Measurements from ENCODE around the gene FSCN2.

FSCN2 gene

DNA sequence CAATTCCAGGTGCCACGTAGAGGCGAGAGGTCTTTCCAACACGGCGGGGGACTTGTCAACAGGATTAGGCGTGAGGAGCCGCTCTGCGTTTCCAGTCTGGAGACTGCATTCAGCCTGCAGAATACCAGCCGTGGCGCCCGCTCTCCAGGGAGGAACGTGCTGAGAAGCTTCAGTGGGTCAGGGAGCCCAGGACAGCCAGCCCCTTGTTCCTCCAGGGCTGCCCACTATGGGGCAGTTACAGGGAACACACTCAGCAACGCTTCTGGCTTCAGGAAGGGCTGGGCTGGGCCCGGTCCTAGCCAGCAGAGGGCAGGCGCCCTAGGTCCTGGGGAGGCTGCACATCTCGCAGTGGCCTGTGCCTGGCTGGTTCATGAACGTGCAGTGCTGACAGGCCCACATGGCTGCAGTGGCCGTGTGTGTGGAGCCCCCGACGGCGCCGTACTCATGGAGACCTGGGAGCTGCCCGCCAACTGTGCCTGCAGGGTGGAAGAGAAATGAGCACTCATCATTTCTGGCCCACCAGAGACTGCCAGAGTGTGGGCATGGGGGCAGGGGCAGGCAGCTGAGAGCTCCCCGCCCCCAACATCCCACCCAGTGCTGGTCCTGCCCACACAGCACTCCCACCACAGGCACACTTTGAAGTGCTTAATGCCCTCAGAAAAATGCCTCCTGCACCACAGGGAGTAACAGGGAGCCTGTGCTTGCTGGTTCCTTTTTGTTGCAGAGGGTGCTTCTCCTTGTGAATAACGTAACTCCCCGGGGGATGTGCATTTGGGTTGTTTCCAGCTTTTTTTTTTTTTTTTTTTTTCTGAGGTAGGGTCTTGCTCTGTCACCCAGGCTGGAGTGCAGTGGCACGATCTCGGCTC, 31.0 kb downstream of the FSCN2 start:
- peak; percentile 81 for DNase-seq

DNA sequence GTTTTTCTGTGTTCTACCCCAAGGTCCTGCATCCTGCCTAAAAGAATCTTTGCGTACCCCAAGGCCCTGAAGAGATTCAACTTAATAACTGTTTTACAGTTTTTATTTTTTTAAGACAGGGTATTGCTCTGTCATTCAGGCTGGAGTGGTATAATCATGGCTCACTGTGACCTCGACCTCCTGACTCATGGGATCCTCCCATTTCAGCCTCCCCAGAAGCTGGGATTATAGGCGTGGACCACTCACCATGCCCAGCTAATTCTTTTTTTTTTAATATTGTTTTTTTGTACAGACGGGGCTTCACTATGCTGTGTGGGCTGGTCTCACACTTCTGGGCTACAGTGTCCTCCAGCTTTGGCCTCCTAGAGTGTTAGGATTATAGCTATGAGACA, 33.3 kb downstream of the FSCN2 start:
- DNase-seq: no peak

DNA sequence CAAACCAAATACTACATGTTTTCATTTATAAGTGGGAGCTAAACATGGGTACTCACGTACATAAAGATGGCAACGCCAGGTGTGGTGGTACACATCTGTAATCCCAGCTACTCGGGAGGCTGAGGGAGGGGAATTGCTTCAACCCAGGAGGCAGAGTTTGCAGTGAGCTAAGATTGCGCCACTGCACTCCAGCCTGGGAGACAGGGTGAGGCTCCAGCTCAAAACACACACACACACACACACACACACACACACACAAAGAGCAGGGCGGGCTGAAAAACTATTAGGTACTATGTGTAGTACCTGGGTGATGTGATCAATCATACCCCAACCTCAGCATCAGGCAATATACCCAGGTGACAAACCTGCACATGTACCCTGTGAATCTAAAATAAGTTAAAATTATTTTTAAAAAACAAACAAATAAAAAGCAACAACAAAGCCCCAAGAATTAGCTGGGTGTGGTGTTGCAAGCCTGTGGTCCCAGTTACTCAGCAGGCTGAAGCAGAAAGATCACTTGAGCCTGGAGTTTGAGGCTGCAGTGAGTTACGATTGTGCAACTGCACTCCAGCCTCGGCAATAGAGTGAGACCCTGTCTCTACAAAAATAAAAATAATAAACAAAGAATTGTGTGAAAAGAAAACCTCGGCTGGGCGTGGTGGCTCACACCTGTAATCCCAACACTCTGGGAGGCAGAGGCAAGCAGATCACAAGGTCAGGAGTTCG, 35.8 kb downstream of the FSCN2 start:
- DNase-seq: no peak

DNA sequence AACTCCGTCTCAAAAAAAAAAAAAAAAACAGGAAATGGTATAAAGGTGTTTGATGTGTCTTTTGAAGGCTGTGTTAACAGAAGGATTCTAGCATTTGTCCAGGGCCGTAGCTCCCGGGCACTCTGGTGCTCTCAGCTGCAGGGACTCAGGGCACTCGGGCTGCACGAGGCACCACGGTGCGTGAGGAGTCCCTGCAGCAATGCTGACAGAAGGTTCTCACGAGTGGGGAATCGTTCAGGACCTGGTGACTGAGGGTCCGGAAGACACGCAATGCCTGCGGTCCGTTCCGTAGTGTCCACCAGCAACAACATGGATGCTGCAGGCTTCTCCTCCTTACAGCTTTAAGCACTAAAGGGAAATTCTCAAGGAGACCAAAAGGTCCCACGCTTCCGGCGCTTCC, 36.6 kb downstream of the FSCN2 start:
- no peak for DNase-seq

DNA sequence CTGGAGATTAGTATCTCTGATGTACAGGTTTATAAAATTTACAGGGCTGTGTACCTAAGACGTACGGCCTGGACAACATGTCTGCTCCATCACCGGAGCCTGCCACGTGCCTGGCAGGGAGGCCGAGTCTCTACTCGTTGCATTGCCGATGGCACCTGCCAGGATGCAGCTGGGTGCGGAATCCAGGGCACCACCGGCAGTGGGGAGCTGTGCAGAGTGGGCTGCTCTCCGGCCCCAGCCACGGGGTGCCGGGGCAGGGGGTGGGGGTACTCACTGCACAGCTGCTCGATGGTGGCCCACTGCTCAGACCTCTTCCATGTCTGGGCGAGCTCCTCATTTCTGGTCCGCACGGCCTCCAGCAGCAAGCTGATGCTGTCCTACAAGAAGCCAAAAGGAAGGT, 37.1 kb downstream of the FSCN2 start:
- no peak for DNase-seq

DNA sequence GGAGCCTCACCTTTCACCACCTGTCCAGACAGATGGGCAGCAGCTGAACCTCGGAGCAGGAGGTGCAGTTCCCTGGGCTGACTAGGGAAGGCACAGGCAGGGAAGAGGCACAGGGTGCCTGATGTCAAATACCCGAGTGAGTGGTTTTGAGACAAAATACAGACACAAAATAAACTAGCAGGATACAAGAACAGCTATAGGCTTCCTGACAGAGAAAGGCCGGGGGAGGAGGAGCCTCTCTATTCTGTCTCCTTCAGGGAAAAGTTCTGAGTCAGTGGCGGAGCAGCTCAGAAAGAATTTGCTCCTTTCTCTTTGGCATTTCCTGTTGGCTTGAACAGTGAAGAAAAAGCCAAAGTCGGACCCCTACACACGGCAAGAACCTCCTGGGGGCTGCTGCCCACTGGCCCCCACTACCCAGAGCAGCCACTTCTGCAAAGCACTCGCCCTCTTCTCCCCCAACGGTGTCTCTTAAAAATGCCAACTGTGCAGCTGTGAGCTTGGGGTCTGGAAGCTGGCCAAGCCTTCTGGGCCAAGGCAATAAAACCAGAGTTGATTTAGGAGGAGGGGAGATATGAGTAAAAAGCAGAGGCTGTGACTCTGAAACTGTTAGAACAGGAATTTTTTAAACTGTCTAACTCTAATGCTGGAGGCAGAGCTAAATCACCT, 38.4 kb downstream of the FSCN2 start:
- peak; percentile 89 for DNase-seq

DNA sequence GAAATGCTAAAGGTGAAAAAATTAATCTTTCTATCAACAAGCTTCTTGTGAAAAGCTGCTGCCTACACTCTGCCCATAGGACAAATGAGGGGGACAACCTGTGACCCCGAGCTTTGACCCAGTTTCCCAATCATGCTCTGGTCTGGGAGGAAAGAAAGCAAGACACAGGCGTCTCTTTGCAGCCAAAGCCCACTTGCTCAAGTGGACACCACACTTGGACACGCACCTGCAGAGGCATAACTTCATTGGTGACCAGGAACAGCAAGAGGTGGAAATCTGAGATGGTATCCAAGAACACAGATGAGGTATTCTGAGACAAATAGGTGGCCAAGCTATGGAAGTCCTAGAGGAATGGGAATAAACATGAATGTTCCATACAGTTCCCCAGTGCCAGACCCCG, 39.0 kb downstream of the FSCN2 start:
- no peak for DNase-seq

DNA sequence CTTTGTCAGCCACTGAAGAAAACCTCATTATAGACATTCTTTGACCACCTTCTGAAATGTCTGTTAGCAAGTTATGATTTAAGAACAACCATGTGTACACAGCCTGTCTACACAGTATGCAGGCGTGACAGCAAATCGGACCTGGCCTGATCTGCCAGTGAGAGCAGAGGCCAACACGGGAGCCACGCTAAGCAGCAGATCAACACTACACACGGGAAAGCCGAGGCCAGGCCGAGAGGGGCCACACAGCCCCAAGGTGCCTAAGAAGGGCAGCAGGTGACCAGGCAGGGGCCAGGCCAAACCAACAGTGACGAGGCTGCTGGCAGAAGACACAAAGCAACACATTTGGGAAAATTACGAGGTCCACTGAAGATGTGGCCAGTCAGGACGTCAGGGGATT, 40.2 kb downstream of the FSCN2 start:
- no peak for DNase-seq

DNA sequence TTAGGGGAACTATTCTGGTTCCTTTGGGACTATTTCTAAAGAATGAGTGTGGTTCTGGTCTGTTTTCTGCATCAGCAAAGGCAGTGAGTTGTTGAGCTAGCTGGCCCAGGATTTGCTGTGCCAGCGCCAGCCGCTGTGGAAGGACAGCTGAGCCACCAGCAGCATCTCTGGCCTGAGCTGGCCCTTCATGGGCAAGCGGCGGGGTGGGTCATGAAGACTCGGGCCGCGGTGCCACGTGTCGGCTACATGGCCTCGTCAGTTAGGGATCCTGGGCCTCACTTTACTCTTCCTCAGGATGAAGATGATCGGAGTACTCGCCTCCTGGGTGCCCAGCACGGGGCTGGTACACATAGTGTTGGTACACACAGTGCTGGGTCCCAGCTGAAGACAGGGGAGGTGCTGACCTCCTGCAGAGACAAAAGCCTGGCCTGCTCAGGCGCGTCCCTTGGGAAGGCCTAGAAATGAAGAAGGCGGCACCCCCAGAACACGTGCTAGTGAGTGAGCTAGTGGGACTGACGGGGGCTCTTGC, 41.9 kb downstream of the FSCN2 start:
- no peak for DNase-seq

DNA sequence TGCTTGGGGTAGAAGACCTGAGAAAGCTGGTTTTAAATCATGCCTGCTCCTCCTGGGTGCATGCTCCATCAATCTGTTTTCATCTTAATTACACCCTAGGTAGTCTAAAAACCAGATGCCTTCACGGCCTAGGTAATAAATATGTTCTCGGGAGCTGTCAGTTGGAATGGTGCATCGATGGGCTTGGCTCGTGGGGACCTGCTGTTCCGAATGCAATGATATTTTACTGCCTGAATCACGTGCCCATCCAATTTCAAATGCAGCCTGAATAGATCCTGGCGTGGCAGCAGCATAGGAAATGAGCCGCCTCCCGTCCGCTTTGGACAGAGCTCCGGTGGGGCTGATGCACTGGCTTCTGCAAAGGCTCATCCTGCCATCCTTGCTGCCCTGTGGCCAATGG, 42.8 kb downstream of the FSCN2 start:
- DNase-seq: no peak

DNA sequence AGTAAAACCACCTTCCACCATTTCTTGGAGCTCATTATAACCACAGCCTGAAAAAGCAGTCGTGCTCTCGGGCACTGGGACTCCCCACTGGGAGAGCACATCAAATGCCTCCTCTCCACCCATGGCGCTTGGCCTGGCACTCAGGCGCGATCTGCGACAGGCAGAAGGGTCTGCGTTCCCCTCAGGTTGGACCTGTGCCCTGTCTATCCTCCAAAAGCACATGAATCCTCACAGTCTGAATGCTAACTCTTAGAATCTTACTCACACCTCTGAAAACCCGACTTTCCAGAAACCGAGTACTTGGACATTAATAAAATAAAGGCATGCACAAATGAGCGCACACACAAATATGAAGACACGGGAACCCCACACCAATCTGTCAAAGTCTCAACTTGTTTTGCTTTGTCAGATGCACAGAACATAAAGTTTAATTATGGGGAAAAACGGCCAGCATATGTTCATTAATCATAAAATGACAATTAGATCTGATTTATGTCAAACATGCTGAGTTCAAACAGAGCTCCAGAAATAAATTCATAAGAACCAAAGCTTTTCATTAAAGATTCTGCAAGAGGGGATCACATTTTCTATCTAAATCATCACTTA, 44.5 kb downstream of the FSCN2 start:
- DNase-seq: no peak

DNA sequence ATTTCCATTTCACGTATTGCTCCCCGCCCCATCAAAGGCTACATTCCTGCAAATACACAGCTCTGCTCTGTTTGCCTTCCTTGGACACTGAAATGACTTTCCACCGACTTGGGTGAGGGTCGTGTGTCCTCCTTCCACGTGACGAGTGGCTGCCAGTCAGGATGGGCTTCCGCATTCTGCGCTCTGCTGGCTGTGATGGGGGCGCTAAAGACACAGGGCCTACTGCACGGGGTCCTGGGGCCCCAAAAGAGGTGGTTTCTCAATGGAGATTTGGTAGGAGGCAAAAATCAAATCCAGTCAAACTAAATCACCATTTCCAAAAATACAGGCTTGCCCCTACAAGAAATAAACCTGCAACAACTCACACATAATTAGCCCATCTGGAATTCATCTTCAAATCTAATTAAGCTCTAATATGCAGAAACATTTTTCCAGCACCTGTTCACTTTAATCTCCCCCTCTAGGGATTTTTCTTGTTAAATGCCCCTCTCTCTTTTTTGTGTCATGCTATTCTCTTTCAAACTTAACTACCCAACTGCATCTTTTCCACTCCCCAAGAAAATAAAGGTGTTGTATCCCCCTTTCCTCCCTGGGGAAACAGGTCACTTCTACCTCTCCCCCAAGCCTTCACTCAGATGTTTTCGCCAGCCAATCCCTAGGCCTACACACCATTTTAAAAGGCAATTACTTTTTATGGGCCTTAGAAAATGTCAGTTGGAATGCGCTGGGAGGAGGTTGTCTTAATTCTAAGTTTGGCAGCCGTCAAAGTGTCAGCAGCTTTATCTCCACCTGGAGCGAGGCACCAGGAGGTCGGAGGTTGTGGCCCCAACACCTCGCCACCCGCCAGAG, 45.8 kb downstream of the FSCN2 start:
- DNase-seq: peak; percentile 70

DNA sequence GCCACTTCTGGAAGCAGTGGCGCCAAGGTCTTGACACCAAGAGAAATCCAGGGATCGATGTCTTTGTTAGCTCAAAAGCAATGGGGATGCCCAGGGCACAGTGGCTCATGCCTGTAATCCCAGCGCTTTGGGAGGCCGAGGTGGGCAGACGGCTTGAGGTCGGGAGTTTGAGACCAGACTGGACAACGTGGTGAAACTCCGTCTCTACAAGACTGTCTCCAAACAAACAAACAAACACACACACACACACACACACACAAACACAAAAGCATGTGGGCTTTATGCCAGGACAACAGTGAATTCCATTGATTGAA, 46.4 kb downstream of the FSCN2 start:
- DNase-seq: no peak

DNA sequence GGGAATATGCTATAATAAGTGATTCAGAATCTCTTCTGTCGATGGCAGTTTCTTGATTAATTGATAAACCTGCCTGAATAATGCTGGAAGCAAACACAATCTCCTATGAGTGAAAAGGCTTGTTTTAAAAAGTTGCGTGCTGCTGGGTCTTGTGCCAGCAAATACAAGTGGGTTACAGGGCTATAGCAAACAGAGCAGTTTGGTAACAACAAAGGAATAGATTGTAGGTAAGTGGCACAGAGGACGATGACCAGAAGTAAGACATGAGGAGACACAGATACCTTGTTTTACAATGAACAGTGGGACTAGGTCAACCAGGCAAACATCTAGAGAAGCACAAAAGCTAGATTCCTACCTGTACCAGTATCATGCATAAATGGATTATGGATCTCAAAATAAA, 47.7 kb downstream of the FSCN2 start:
- no peak for DNase-seq

DNA sequence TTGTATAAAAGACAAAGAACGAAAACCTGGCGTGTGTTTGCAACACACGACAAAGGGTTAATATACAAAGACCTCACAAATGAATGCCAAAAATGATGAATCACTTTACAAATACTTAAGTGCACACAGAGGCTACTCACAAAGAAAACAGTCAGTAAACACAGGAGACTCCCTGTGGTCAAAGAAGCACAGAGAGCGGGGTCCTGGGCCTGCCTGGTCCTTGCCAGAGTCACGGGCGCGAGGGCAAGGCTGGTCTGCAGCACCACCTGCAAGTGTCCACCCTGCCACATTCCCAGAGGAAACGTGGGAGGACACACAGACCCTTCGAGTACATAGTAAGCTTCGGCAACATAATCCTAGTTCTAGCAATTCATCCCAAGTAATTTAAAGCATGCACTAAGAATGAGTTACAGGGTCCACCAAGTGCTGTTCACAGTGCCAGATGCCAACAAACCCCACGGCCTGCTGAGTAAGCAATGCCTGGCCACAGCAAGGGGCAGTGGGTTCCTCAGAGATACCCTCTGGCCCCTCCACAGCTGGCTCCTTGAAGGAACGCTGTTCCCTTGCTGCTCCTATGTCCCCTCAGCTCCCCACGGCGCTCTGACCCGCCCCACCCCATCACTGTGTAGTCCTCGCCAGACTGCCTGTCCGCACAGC, 48.6 kb downstream of the FSCN2 start:
- peak; percentile 67 for DNase-seq

DNA sequence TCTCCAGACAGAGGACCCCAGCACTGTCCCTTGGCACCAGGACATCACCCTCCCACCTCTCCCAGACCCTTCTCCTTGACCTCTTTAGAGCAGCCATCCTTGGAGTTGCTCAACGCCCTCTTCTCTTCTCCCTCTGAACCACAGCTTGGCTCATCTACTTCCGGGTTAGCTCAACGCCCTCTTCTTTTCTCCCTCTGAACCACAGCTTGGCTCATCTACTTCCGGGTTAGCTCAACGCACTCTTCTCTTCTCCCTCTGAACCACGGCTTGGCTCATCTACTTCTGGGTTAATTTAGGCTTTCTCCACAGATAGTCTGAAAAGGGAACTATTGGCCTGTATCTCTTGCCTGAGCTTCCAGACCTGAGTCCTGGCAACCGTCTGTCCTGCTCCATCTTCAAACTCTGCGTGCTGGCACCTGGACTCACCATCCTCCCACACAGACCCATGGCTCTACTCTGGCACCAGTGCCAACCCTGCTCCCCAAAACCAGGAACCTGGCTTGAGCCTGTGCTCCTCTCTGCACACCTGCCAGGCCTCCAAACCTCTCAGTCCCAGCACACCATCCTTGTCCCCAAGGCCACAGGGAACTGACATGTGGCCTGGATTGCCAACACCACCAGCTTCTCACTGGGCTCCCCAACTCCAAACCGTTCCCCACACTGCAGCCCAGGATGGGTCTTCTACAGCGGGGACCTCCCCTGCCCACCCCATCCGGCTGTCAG, 49.3 kb downstream of the FSCN2 start:
- DNase-seq: no peak

DNA sequence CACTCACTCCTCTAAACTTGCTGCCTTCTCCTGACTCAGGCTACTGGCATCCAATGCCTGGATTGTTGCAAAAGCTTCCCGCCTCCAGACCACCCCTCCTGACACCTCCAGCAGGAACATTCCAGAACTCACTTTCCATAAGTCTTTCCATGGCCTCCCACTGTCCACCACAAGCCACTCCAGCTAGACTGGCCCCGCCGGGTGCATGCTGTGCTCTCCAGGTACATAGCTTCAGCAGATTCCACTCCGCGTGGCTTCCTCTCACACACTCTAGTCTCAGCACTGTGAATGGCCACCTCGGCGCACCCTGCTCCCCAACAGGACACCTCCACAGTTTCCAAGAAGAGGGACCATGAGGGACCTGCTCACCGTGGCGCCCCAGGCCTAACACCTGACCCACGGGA, 49.9 kb downstream of the FSCN2 start:
- peak; percentile 89 for DNase-seq

DNA sequence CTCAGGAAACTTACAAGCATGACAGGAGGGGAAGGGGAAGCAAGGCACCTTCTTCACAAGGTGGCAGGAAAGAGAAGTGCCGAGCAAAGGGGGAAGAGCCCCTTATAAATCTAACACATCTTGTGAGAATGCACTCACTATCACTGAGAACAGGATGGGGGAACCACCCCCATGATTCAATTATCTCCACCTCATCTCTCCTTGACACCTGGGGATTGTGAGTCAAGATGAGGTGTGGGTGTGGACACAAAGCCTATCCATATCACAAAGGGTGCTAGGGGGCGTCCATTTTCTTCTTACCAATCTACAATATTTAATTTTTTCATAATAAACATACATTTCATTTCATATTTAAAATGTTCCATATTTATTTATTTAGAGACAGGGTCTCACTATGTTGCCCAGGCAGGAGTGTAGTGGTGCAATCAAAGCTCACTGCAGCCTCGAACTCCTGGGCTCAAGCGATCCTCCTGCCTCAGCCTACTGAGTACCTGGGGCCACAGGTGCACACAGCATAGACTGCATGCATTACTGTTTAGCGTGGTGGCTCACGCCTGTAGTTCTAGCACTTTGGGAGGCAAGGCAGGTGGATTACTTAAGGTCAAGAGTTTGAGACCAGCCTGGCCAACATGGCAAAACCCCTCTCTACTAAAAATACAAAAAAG, 50.5 kb downstream of the FSCN2 start:
- DNase-seq: no peak

DNA sequence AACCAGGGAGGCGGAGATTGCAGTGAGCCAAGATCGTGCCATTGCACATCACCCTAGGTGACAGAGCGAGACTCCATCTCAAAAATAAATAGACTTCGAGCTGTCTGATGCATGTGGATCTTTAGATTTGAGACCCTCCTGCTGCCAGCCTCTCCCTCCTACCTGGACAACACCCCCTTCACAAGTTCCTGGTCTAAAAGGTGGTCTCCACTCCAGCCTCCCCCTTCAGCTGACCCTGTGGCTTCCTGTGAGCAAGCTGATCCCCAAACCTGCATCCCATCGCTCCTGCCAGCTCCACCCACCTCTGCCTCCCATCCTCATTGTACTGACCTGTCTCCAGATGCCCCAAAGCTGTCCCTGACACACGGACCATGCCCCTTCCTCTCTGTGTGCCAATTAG, 51.1 kb downstream of the FSCN2 start:
- DNase-seq: no peak

DNA sequence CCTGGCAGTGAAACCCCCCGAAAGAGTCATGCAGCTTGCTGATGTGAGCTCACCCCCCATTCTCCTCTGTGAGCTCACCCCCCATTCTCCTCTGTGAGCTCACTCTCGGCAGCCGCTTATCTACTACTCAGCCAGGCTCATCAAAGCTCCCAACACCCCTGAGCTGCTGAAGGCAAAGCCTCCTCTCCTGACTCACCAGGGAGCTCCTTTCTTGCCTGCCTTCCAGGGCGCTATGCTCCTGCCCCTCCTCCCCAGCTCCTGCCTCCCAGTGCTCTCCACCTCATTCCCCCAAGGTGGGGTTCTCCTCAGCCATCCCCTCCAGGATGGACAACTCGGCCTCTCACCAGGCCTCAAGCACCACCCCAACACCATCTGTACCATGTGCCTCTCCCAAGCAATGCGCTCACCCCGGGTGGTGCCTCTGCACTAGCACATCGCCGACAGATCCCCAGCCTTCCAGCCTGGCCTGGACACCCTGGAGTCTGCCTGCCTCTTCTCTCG, 51.7 kb downstream of the FSCN2 start:
- DNase-seq: no peak

Measured in islet precursor cell (in vitro differentiated cells).